Body of pancreas (tissue), 4 donors: ENCODE measurements around the gene GMPPB.

ENCODE experiments used
- POLR2A ChIP-seq, 3 donors: fragments of 450-650 bp; IDR thresholded peaks; one replicate each; pipeline ENCODE4 v1.6.1; 2016; ENCODE audit warnings: antibody characterized with exemption in 3 of 3, mild to moderate bottlenecking in 2 of 3
- TF ChIP-seq, protein P1 (sequence below), 7 experiments: fragments of 450-650 bp in 4 of 7; fragments of 200-600 bp in 3 of 7; sonication (generic) in 3 of 7; IDR thresholded peaks; one replicate each; pipeline ENCODE4 v1.5.1; 2016 to 2019; ENCODE audit warnings: antibody characterized with exemption in 7 of 7

DNA sequence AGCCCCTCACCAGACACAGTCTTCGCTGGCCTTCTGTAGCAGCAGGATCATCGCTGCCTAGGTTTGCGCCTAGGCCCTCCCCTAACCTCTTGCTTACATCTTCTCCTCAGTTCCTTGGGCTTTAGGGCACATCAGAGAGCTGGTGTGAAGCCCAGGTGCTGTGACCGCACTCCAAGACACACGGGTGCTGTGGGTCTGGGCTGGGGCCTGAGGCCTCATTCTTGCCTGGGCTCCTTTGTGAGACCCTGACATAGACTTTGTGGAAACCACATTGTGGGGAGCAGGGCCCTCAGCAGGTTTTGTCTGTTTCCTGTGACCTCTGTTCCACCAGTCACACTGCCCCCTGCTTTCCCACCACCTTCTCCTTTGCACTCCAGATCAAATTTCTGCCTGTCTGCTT, 12.3 kb downstream of the GMPPB start:
- TF ChIP-seq, protein P1, sequence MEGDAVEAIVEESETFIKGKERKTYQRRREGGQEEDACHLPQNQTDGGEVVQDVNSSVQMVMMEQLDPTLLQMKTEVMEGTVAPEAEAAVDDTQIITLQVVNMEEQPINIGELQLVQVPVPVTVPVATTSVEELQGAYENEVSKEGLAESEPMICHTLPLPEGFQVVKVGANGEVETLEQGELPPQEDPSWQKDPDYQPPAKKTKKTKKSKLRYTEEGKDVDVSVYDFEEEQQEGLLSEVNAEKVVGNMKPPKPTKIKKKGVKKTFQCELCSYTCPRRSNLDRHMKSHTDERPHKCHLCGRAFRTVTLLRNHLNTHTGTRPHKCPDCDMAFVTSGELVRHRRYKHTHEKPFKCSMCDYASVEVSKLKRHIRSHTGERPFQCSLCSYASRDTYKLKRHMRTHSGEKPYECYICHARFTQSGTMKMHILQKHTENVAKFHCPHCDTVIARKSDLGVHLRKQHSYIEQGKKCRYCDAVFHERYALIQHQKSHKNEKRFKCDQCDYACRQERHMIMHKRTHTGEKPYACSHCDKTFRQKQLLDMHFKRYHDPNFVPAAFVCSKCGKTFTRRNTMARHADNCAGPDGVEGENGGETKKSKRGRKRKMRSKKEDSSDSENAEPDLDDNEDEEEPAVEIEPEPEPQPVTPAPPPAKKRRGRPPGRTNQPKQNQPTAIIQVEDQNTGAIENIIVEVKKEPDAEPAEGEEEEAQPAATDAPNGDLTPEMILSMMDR (IDR thresholded peaks at IDR 0.05): no peak
- no peak for TF ChIP-seq POLR2A (IDR thresholded peaks at IDR 0.05)
